Measurements from ENCODE around the gene FAM110A.
A peak's percentile ranks its signal among the peaks of the same experiment; 100 is the strongest.
"Not testable (repeated sequence)": the region's sequence is repeated elsewhere in the genome, so short reads cannot be mapped to it uniquely, and the experiment has no call there.

The FAM110A gene

DNA sequence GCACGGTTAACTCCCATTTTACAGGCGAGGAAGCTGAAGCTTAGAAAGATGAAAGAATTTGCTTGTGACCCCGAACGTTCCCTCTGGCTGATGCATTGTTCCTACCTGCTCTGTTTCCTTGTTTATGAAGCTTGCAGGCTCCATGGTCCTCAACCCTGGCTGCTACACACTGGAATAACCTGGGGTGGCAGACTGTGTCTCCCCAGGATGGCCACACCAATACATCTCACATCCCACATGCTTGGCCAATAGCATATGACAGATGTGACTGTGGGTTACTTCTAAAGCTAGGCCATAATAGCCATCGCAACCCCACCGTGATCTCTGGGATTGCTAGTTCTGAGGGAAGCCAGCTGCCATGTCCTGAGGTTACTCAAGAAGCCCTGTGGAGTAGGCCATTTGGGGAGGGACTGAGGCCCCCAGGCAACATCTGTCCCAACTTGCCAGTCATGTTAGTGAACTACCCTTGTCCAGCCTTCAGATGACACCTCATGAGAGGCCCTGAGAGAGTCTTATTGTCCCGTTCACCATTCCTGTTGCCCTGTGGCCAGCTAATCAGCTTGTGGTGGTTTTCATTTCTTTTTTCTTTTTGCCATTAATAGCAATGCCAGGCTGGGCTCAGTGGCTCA is 6.7 kb upstream of the FAM110A start:
- Mint-ChIP-seq H3K27ac (ENCODE audit: low read depth) (no peak overlapping the region), H3K9me3 (no peaks in the 10 kb centered on the region), H3K4me1 (no peaks in the 10 kb centered on the region), H3K4me3 (no peak overlapping the region), H3K27me3 (no peaks in the 10 kb centered on the region), H3K36me3 (ENCODE audit: insufficient read depth) (no peaks in the 10 kb centered on the region)
- ATAC-seq (replicated peaks; ENCODE audit: extremely low read depth, poor library complexity, severe bottlenecking) (no peak), DNase-seq (ENCODE audit: low spot score in 2 of 2) (peak in 1 of 2 donors; percentile 7)

DNA sequence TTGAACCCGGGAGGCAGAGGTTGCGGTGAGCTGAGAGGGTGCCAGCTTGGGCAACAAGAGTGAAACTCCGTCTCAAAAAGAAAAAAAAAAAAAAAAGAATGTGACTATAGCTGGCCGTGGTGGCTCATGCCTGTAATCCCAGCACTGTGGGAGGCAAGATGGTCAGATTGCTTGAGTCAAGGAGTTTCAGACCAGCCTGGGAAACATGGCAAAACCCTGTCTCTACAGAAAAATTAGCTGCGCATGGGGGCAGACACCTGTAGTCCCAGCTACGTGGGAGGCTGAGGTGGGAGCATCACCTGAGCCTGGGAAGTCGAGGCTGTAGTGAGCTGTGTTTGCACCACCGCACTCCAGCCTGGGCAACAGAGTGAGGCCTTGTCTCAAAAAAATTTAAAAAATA is 5.5 kb upstream of the FAM110A start:
- not testable (repeated sequence) for H3K27ac Mint-ChIP-seq (ENCODE audit: low read depth); H3K4me1 Mint-ChIP-seq; H3K4me3 Mint-ChIP-seq; H3K9me3 Mint-ChIP-seq; H3K36me3 Mint-ChIP-seq (ENCODE audit: insufficient read depth); ATAC-seq (replicated peaks; ENCODE audit: extremely low read depth, poor library complexity, severe bottlenecking); H3K27me3 Mint-ChIP-seq; DNase-seq (ENCODE audit: low spot score in 2 of 2)

DNA sequence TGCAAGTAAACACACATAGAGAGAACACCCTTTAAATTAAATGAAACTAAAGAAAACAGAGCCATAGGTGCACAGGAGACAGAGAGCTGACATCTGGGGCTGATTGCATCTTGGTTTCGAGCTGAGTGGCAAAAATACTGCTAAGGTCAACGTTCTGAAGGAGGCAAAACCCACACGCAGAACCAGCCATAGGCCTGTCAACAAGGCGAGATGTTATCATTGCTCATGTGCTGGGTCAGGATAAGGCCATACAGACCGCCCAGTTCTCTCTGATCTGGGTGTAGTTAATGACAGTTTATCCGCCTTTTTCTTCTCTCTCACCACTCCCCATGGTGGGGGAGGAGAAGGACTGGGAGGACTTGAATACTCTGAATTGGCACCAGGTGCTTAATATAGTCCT is 4.5 kb upstream of the FAM110A start:
- ATAC-seq (replicated peaks; ENCODE audit: extremely low read depth, poor library complexity, severe bottlenecking): no peak
- Mint-ChIP-seq H3K27me3 (no peaks in the 10 kb centered on the region), H3K9me3 (no peaks in the 10 kb centered on the region), H3K36me3 (ENCODE audit: insufficient read depth) (peaks cover 8% of the 10 kb centered on the region), H3K4me1 (peaks cover 6% of the 10 kb centered on the region), H3K27ac (ENCODE audit: low read depth) (no peak overlapping the region), H3K4me3 (no peak overlapping the region)
- peak in 1 of 2 donors; percentile 12 for DNase-seq (ENCODE audit: low spot score in 2 of 2)

DNA sequence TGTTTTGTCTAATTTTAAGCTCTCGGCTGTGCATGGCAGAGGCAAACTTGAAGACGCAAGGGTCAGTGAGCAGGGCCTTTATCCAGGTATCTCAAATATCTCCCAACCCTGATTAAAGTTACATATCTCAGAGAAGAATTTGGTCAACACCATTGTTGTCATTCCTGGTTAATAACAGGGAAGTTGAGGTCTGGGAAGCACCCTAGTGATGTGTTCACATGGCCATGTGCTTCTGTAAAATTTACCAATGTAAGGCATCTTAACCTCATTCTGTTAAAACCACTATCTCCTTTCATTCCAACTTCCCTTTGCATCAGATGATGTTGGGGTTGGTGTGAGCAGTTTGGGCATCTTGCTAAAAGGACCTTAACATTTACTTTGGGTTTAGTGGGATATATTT is 4.0 kb upstream of the FAM110A start:
- Mint-ChIP-seq H3K4me3 (no peak overlapping the region), H3K27ac (ENCODE audit: low read depth) (no peak overlapping the region), H3K36me3 (ENCODE audit: insufficient read depth) (peaks cover 9% of the 10 kb centered on the region), H3K27me3 (no peaks in the 10 kb centered on the region), H3K9me3 (no peaks in the 10 kb centered on the region), H3K4me1 (peaks cover 11% of the 10 kb centered on the region)
- ATAC-seq (replicated peaks; ENCODE audit: extremely low read depth, poor library complexity, severe bottlenecking): no peak
- no peak for DNase-seq (ENCODE audit: low spot score in 2 of 2)

DNA sequence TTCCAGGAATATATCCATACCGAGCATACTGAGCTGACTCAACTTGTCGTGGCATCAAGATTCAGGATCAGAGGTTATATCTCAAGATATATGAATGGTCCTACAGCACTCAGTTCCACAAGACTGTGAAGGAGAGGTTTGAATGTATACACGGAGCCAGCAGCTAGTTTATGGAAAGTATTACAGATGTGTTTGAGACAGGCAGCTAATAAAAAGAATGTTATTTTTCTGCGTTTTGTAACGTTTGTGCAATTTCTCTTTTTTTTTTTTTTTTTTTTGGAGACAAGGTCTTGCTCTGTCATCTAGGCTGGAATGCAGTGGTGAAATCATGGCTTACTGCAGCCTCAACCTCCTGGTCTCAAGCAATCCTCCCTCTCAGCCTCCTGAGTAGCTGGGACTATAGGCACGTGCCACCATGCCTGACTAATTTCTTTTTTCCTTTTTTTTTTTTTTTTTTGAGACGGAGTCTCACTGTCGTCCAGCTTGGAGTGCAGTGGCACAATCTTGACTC is 3.4 kb upstream of the FAM110A start:
- Mint-ChIP-seq H3K9me3 (no peaks in the 10 kb centered on the region), H3K36me3 (ENCODE audit: insufficient read depth) (peaks cover 10% of the 10 kb centered on the region), H3K4me1 (peaks cover 16% of the 10 kb centered on the region), H3K4me3 (no peak overlapping the region), H3K27me3 (no peaks in the 10 kb centered on the region), H3K27ac (ENCODE audit: low read depth) (no peak overlapping the region)
- no peak for ATAC-seq (replicated peaks; ENCODE audit: extremely low read depth, poor library complexity, severe bottlenecking)
- no peak for DNase-seq (ENCODE audit: low spot score in 2 of 2)

DNA sequence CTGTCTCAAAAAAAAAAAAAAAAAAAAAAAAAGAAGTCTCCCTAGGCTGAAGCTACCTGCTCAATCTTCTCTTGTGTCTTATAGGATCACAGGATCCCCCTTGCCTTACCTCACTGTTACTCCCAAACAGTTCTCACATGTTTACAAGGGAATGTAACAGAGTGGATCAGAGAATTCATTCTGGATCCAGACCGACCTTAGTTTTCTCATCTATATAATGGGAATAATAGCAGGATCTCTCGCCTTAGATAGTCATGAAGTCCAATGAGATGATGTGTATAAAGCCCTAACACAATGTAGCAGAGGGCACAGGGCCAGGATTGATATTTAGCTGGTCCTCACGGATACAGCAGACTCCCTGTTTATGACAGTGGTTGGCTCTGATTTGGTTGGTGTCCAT is 2.3 kb upstream of the FAM110A start:
- Mint-ChIP-seq H3K4me3 (no peak overlapping the region), H3K4me1 (peaks cover 28% of the 10 kb centered on the region), H3K36me3 (ENCODE audit: insufficient read depth) (peaks cover 12% of the 10 kb centered on the region), H3K27ac (ENCODE audit: low read depth) (no peak overlapping the region), H3K9me3 (no peaks in the 10 kb centered on the region), H3K27me3 (no peaks in the 10 kb centered on the region)
- no peak for DNase-seq (ENCODE audit: low spot score in 2 of 2)
- ATAC-seq (replicated peaks; ENCODE audit: extremely low read depth, poor library complexity, severe bottlenecking): no peak

DNA sequence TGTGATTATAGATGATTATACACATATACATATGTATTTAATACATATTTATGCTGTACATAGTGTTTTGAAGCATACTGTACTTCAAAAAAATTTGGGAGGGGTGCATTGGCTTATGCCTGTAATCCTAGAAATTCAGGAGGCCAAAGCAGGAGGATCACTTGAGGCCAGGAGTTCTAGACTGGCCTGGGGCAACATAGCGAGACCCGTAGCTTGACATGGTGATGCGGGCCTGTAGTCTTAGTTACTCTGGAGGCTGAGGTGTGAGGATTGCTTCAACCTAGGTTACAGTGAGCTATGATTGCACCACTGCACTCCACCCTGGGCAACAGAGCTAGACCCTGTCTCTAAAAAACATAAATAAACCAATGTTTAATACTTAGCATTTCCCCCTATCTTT is 1.6 kb upstream of the FAM110A start:
- DNase-seq (ENCODE audit: low spot score in 2 of 2): no peak
- Mint-ChIP-seq H3K4me1 (peaks cover 35% of the 10 kb centered on the region), H3K27me3 (no peaks in the 10 kb centered on the region), H3K4me3 (no peak overlapping the region), H3K36me3 (ENCODE audit: insufficient read depth) (peaks cover 12% of the 10 kb centered on the region), H3K27ac (ENCODE audit: low read depth) (no peak overlapping the region), H3K9me3 (no peaks in the 10 kb centered on the region)
- no peak for ATAC-seq (replicated peaks; ENCODE audit: extremely low read depth, poor library complexity, severe bottlenecking)

DNA sequence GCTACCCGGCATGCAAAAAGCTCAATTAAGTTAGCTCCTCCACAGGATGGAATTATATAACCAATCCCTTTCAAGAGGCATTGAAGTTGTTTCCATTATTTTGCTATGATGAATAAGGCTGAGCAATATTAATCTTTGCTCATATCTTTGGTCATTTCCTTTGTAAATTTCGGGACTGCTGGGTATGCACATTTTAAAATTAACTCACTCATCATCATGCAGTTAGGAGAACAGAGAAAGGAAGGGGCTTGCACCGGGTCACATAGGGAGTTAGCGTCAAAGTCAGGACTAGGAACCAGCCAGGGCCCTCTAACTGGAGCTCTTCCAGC is 430 bp upstream of the FAM110A start:
- Mint-ChIP-seq H3K27ac (ENCODE audit: low read depth) (peak overlapping the region; percentile 91), H3K4me3 (peak overlapping the region; percentile 90), H3K36me3 (ENCODE audit: insufficient read depth) (peaks cover 14% of the 10 kb centered on the region), H3K9me3 (no peaks in the 10 kb centered on the region), H3K27me3 (no peaks in the 10 kb centered on the region), H3K4me1 (peaks cover 43% of the 10 kb centered on the region)
- ATAC-seq (replicated peaks; ENCODE audit: extremely low read depth, poor library complexity, severe bottlenecking) (no peak), DNase-seq (ENCODE audit: low spot score in 2 of 2) (no peak)

DNA sequence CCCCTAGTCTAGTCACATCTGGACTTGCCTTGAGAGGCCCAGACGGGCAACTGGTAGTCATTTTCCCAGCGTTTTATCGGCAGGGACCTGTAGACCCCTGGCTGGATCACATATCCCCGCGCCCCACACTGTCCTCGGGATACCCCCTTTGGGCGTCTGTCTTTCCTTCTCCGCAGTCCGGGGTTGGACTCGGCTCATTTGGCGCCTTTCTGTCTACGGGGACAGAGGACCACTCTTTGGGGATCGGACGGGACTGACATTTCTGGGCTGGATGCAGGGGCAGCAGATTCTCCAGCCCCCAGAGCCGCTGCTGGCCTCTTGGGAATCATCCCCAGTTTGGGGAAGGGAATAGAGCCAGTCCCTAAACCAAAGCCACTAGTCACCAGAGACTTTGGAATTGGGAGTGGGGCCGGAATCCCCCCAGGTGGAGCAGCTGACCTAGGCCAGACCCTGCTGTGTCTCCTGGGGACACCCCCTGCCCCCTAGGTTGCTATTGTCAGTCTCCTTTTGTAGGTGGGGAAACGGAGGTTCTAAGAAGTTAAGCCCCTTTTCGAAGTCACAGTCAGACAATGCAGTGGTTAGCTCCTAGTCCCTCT is 734 bp downstream of the FAM110A start:
- DNase-seq (ENCODE audit: low spot score in 2 of 2): no peak
- peak overlapping the region; percentile 91 for H3K27ac Mint-ChIP-seq (ENCODE audit: low read depth)
- H3K27me3 Mint-ChIP-seq: no peaks in the 10 kb centered on the region
- no peak for ATAC-seq (replicated peaks; ENCODE audit: extremely low read depth, poor library complexity, severe bottlenecking)
- H3K36me3 Mint-ChIP-seq (ENCODE audit: insufficient read depth): peaks cover 14% of the 10 kb centered on the region
- H3K4me3 Mint-ChIP-seq: peak overlapping the region; percentile 90
- peaks cover 49% of the 10 kb centered on the region for H3K4me1 Mint-ChIP-seq
- H3K9me3 Mint-ChIP-seq: no peaks in the 10 kb centered on the region

DNA sequence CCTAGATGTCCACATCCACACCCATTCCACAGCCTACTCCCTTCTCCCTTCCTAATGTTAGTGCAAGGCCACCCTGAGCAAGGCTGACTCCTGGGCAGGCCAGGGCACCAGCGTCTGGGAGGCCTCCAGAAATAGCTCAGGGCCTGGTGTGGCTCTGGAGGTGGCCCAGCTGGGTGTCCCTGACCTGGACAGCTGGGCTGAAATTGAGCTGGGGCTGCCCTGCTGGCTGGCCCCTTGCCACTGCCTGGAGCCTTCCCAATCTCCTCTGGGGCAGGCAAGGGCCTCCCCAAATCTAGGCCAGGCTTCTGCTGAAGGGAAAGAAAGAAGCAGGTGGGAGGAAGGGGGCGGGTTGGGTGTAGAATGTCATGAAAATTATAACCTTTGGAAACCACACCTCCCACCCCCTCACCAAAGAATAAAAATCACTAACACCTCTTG is 2.1 kb downstream of the FAM110A start:
- no peaks in the 10 kb centered on the region for H3K27me3 Mint-ChIP-seq
- peaks cover 14% of the 10 kb centered on the region for H3K36me3 Mint-ChIP-seq (ENCODE audit: insufficient read depth)
- peak overlapping the region; percentile 90 for H3K4me3 Mint-ChIP-seq
- ATAC-seq (replicated peaks; ENCODE audit: extremely low read depth, poor library complexity, severe bottlenecking) (no peak), DNase-seq (ENCODE audit: low spot score in 2 of 2) (no peak)
- peaks cover 55% of the 10 kb centered on the region for H3K4me1 Mint-ChIP-seq
- H3K27ac Mint-ChIP-seq (ENCODE audit: low read depth): peak overlapping the region; percentile 91
- H3K9me3 Mint-ChIP-seq: no peaks in the 10 kb centered on the region

DNA sequence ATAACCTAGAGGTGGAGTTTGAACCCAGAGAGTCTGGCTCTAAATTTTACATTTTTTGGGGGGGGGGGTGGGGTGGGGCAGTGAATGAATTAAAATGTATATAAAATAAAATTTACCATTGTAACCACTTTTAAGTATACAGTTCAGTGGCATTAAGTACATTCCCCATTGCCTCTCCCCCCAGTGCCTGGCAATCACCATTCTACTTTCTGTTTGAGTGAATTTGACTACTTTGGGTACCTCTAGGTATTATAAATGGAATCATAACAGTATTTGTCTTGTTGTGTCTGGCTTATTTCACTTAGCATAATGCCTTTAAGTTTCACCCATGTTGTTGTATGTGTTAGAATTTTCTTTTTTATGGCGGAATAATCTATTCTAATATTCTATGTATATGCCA is 2.7 kb downstream of the FAM110A start:
- Mint-ChIP-seq H3K36me3 (ENCODE audit: insufficient read depth) (peaks cover 14% of the 10 kb centered on the region), H3K4me3 (peak overlapping the region; percentile 31), H3K4me1 (peaks cover 55% of the 10 kb centered on the region), H3K9me3 (no peaks in the 10 kb centered on the region), H3K27ac (ENCODE audit: low read depth) (no peak overlapping the region), H3K27me3 (no peaks in the 10 kb centered on the region)
- ATAC-seq (replicated peaks; ENCODE audit: extremely low read depth, poor library complexity, severe bottlenecking) (no peak), DNase-seq (ENCODE audit: low spot score in 2 of 2) (no peak)

DNA sequence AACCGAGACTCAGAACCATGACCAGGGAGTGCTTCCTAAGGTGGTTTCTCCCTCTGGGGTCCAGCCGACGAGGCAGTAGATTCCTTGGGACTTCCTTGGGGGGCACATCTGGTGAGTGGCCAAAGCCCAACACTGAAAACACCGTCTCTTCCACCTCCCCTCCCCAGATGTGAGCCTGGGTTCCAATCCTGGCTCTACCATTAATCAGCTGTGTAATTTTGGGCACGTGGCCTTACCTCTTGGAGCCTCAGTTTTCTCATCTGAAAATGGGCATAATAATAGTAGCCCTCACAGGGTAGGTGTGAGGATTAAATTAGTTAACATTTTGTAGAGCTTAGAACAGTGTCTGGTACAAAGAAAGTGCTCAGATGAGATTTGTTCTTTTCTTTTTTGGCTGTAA is 5.5 kb downstream of the FAM110A start:
- H3K4me3 Mint-ChIP-seq: no peak overlapping the region
- H3K36me3 Mint-ChIP-seq (ENCODE audit: insufficient read depth): peaks cover 6% of the 10 kb centered on the region
- ATAC-seq (replicated peaks; ENCODE audit: extremely low read depth, poor library complexity, severe bottlenecking) (no peak), DNase-seq (ENCODE audit: low spot score in 2 of 2) (no peak)
- peaks cover 55% of the 10 kb centered on the region for H3K4me1 Mint-ChIP-seq
- H3K9me3 Mint-ChIP-seq: no peaks in the 10 kb centered on the region
- no peak overlapping the region for H3K27ac Mint-ChIP-seq (ENCODE audit: low read depth)
- no peaks in the 10 kb centered on the region for H3K27me3 Mint-ChIP-seq

DNA sequence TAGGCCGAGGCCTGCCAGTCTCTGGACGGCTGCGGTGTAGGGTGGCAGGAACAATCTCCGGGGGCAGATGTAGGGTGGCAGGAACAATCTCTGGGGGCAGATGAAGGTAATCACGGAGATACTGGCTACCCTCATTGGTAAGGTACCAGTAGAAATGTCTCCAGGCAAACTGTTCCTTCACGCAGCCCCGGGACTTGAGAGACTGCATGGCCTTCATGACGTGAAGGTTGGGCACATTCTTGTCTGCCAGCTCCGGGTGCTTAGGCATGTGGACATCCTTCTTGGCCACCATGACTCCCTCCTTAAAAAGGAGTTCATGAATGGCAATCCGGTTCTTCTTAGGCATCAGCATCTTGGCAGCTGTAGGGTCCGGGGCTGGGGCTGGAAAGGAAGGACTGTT is 6.1 kb downstream of the FAM110A start:
- ATAC-seq (replicated peaks; ENCODE audit: extremely low read depth, poor library complexity, severe bottlenecking): no peak
- Mint-ChIP-seq H3K36me3 (ENCODE audit: insufficient read depth) (peaks cover 7% of the 10 kb centered on the region), H3K4me3 (peak overlapping the region; percentile 38), H3K4me1 (peaks cover 55% of the 10 kb centered on the region), H3K9me3 (no peaks in the 10 kb centered on the region), H3K27me3 (no peaks in the 10 kb centered on the region), H3K27ac (ENCODE audit: low read depth) (no peak overlapping the region)
- DNase-seq (ENCODE audit: low spot score in 2 of 2): no peak

Data from central memory CD8-positive, alpha-beta T cell (primary cell).